Superior temporal gyrus (tissue), 1 donor: ENCODE results near the gene HLF.

Experiments used
- DNase-seq: peaks from one replicate; pipeline ENCODE4 v3.0.0-alpha.2; 2016; ENCODE audit errors: extremely low spot score

Gene HLF

DNA sequence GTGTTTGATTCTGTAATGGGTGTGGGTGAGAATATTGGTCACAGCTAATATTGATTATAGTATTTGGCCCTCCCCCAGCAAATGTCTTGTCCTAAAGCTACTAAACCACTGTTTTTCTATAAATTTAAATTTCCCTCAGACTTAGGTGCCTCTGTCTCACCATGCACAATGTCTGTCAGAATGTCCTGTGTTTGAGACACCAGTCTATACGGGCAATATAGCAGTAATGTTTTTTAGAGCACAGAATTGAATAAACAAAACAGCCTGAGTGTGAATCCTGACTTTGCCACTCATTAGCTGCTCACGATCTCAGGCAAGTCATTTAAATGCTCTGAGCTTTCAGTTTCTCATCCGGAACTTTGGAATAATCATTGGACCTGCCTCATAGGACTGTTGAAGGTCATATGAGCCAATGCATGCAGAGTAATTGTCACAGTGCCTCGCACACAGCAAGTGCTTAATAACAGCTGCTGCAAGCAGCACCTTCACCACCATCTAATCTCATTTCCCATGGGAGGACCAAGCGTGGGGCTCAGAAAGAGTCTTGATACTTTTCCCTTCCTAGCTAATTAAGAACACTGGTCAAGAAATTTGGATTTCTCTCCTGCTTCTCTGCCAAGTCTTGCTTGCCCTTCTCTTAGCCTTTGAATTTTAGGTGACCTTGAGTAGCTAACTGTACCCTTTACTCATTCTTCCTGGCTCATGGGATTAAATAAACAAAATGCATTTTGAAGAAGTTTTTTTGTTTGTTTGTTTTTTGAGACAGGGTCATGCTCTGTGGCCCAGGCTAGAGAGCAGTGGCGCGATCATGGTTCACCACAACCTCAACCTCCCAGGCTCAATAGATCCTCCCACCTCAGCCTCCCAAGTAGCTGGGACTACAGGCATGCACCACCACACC lies 9.8 kb downstream of the HLF start:
- no peak for DNase-seq

DNA sequence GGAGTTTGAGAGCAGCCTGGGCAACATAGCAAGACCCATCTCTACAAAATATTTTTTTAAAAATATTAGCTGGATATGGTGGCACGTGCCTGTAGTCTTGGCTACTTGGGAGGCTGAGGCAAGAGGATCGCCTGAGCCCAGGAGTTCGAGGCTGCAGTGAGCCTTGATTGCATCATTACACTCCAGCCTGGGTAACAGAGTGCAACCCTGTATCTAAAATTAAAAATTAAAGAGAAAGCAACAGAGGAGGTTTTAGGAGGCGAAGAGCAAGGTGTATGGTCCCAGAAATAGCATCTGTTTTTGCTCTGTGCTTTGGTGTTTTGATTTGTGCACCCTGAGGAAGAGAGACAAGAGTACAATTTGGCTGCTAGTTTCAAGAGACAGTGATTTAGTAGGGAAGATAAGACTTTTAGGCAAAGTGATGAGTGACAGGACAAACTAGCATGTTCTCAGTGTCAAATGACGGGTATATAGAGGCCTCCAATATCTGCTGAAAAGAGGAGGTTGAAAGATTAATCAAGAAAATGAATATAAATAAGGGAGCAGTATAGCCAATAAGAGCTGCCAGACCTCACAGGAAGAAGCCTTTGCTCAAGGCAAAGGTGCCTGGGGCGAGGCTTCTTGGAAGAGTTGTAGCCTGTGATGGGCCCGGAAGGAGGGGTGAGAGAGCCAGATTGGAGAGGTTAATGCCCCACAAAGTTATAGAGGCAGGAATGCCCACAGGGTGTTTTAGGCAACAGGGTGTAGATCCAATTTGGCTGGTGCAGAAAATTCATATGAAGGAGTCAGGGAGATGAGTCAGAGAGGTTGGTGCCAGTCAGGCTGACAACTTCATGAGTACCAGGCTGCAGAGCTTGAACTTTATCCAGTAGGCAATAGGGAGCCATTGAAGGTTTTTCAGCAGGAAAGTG lies 11.4 kb downstream of the HLF start:
- DNase-seq: no peak

DNA sequence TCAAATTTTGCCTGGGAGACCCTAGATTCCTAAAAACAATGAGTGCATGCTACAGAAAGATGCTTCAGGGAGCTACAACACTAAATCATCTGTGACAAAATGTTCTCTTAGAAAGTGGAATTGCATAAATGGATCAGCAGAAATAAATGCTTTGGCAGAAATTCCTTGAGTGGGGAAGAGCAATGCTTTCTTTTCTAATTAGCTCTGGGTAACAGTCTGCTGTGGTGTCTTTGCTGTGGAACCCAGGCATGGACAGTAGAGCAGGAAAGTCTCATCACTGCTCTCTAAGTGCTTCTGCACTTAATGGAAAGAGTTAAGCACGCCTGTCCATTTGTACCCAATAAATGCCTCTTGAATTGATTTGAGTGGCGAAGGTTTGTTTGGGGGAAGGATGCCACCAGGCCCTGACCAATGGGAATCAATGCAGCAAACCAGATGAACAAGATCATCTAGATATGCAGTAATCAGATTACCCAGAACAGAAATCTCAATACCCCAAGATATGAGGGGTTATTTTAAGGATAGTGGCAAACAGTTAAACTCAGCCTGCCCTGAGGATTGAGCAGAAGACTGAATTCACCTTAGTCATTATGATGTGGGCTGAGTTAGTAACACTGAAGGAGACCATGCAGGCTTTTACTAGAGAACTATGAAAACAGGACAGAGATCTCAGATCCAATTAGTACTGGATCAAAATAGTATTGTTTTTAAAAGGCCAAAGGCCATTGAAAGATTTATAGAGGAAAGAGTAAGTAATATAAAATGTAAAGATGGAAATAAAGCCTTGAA lies 13.6 kb downstream of the HLF start:
- peak; percentile 66 for DNase-seq

DNA sequence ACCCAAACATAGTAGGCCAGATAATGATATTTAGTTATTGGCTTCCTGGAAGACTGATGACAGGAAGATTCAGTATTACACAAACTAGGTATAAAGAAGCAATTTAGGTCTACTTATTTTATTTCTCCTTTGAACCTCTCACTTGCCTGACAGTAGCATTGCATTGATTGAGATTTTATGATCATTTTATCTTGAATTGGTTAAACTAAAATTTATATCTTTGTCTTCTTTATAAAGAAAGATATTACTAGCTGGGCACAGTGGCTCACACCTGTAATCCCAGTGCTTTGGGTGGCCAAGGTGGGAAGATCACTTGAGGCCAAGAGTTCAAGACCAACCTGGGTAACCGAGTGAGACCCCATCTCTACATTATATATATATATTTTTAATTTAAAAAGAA lies 14.4 kb downstream of the HLF start:
- no peak for DNase-seq

- DNase-seq: no peak
Measured at GRCh38 chr17:55279788-55280187, 15.0 kb downstream of the HLF start.

- no peak for DNase-seq
Measured at GRCh38 chr17:55280212-55280611, 15.5 kb downstream of the HLF start.

- DNase-seq: peak; percentile 39
Measured at GRCh38 chr17:55281649-55282378, 17.1 kb downstream of the HLF start.

DNA sequence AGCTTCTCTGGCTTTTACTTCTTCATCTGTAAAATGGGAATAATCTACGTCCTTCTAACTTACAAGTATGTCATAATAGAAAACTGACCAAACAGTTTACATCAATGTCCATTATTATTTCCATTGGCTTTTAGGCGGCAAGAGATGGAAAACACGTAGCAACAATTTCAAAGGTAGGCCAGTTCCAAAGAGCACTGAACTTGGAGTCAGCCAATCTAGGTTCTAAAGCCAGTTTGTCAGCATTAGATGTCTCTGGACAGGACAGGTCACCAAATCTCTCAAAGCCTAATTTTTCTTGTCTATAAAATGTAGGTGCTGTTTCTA lies 17.6 kb downstream of the HLF start:
- DNase-seq: no peak

GRCh38 chr17:55282741-55283140 lies 18.0 kb downstream of the HLF start:
- no peak for DNase-seq

DNA sequence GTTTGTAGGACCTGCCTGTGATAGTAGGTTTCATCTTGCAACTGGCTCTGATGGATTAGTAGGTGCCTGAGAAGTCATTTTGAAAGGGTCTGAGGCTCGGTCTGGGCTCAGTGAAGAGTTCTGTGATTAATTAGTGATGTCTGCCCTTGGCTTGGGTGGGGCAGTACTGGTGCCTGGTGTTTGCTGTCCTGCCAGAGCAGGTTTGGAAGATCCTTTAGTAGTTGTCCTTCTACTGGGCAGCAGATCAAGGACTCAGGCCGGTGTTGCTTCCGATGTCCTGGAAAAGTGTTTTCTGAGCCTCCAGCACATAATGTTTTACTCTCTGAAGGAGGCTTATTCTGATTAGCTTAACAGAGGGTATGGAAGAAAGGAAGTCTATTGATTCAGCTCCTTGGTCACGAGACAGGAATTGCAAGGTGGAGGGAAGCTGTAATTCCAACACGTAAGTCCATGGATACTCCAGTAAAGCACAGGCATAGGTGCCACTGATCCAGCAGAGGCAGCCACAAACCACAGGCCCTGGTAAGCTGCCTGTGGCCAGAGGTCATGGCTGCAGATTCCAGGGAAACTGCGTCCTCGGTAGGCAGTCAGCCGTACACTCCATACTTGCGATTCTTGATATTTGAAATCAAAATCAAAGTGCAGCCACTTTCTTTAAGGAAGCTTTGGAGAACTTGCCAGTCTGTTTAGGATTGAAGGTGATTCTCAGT lies 18.7 kb downstream of the HLF start:
- DNase-seq: no peak

- DNase-seq: no peak
Measured at GRCh38 chr17:55284001-55284884, 19.5 kb downstream of the HLF start.

DNA sequence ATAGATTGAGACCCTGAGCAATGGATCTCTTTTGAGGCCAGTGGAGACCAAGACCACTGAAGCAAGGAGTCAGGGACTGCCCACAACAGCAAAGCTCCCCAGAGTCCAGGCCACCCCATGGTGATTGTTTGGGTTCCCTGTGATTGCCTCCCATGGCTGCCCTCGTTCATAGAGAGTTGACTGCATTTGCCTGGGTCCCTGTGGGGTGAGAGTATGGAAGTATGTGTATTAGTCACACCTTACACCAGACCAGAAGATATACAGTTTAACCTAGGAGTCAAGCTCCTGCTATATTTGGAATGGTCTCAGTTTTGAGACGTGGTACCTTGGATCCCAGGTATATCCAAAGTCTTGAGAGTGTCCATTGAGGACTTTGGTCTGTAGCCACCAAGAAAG lies 20.2 kb downstream of the HLF start:
- no peak for DNase-seq

DNA sequence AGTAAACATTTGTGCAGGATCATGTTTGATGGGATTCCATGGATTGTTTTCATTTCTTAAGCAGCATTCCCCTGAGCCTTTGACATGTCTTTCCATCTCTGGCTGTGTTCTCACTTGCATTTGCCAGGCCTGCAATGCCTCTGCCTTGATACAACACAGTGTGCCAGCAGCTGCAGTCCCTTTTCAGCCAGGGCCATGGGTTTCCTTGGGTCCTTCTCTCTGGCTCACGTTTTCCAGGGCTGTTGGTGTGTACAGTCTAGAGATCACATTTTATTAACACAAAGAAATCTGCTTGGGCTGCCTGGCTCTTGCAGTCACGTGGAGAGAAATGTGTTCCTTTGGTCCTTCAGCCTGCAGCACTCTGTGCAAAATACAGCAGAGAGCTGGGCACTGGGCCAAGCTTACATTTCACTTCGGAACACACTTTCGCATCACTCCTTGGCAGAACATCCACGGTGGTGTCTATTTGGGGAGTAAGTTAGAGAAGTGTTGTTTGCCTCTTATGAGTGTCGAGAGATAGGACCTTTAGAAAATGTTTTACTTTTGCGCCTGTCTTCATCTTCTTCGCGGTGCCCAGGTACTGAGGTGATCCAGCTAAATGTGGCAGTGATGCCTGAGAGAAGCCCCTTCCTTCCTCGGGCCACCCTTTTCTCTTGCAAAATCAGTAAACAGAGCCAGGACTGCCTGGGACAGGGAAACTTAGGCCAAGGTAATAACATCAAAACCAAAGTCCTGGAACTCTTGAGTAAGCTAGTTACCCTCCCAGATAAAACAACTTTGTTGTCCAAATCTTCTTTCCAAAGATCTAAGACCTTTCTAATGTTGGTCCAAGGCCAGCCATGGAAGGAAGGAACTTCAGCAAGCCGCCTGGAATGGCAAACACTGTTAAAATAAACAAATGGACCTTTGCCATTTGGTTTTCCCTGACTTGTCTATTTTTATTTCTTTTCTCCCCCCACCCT lies 20.9 kb downstream of the HLF start:
- peak; percentile 86 for DNase-seq

GRCh38 chr17:55286681-55287589 lies 22.2 kb downstream of the HLF start:
- peak; percentile 6 for DNase-seq

GRCh38 chr17:55288356-55289105 lies 23.8 kb downstream of the HLF start:
- DNase-seq: no peak

GRCh38 chr17:55289106-55289446 lies 24.3 kb downstream of the HLF start:
- DNase-seq: no peak

- no peak for DNase-seq
Measured at GRCh38 chr17:55289978-55290377, 25.2 kb downstream of the HLF start.
